RWPE1 (cell line): ENCODE results near the gene HDAC9.

ENCODE experiments used
- CTCF ChIA-PET: fragments of 350-600 bp; sonication (Branson Sonifier 250); formaldehyde crosslinking; extraction: SDS; loops from one replicate; lab custom pipeline; 2021; lab: Yijun Ruan, JAX
- POLR2A ChIA-PET: fragments of 400-600 bp; formaldehyde crosslinking; extraction: SDS; loops from one replicate; lab custom pipeline; 2020; ENCODE audit warnings: antibody characterized with exemption; ENCODE audit not compliant: low non-redundant PET; lab: Yijun Ruan, JAX
- DNase-seq: peaks from one replicate; pipeline ENCODE4 v3.0.0; 2012; ENCODE audit warnings: low spot score
- H3K27ac ChIP-seq: fragments of 450-650 bp; 2 replicates; pipeline ENCODE4 v1.5.1; 2017
- TF ChIP-seq, protein P1 (sequence below): fragments of 450-650 bp; conservative IDR thresholded peaks from 2 replicates; pipeline ENCODE4 v1.5.1; 2017; ENCODE audit warnings: low read depth, mild to moderate bottlenecking

Gene HDAC9

DNA sequence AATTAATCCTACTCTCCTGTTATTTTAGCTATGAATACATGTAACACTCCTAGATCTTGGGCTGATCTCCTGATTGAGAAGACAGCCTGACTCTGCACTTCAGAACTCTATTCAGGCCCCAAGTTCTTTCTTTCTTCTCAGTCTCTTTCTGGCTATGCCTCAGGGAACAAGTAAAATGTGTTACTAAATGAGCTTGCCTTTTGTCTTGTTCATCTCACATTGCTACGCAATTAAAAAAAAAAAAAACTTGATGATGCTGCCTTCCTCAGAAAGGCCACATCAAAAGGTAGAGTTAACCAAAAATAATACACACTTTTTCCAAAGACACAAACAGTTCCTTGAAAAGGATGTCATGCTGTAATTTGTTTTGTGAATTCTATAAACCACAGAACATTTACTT lies 363.8 kb downstream of the HDAC9 start:
- no peak overlapping the region for H3K27ac ChIP-seq
- TF ChIP-seq, protein P1, sequence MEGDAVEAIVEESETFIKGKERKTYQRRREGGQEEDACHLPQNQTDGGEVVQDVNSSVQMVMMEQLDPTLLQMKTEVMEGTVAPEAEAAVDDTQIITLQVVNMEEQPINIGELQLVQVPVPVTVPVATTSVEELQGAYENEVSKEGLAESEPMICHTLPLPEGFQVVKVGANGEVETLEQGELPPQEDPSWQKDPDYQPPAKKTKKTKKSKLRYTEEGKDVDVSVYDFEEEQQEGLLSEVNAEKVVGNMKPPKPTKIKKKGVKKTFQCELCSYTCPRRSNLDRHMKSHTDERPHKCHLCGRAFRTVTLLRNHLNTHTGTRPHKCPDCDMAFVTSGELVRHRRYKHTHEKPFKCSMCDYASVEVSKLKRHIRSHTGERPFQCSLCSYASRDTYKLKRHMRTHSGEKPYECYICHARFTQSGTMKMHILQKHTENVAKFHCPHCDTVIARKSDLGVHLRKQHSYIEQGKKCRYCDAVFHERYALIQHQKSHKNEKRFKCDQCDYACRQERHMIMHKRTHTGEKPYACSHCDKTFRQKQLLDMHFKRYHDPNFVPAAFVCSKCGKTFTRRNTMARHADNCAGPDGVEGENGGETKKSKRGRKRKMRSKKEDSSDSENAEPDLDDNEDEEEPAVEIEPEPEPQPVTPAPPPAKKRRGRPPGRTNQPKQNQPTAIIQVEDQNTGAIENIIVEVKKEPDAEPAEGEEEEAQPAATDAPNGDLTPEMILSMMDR: no peak
- DNase-seq: no peak
- POLR2A ChIA-PET: no interaction called here
- CTCF ChIA-PET: interaction anchor here (0.7 kb wide), 1 partner anchor 108 kb away, joined by 3 read pairs; no protein-coding TSS in a partner anchor

- POLR2A ChIA-PET: no interaction called here
- TF ChIP-seq, protein P1: no peak
- no peak overlapping the region for H3K27ac ChIP-seq
- CTCF ChIA-PET: no interaction called here
- DNase-seq: no peak
Observed at GRCh38 chr7:18860221-18860620, 364.7 kb downstream of the HDAC9 start.

GRCh38 chr7:18861514-18862118 lies 366.1 kb downstream of the HDAC9 start:
- POLR2A ChIA-PET: no interaction called here
- TF ChIP-seq, protein P1: no peak
- CTCF ChIA-PET: interaction anchor here (0.6 kb wide), 1 partner anchor 19 kb away, joined by 3 read pairs; no protein-coding TSS in a partner anchor
- DNase-seq: no peak
- no peak overlapping the region for H3K27ac ChIP-seq

- ChIA-PET POLR2A (no interaction called here), CTCF (interaction anchor here (0.6 kb wide), 1 partner anchor 186 kb away, joined by 3 read pairs; no protein-coding TSS in a partner anchor)
- TF ChIP-seq, protein P1: no peak
- DNase-seq: no peak
- no peak overlapping the region for H3K27ac ChIP-seq
Observed at GRCh38 chr7:18864967-18865366, 369.4 kb downstream of the HDAC9 start.

DNA sequence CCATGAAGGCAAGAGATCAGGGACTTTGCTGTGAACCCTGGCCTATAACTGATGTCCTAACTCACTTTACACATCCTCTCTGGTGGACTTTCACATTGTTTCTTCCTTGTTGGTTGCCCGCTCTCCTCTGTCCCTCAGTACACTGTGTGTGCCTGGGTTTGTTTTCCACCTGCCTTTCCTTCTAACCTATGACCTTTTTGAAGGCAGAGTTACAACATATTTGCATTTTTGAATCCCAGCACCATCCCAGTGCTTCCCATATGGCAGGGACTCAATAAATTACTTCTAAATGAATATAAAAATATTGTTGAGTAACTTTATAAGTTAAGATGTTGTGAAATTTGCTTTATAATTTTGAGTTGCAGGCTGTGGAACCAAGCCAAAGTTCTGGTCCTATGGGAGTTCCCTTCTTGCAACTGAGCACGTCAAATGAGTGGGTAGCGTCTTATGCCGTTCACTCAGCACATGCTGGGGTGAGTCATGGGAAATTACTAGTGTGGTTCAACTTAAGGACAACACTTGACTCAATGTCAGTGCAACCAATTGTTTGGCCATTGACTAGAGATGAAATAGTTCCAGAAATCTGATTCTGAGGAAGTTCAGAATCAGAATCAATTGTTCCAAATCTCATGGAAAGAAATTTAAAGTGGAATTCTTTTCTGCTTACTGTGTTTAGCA lies 370.9 kb downstream of the HDAC9 start:
- peak; percentile 96 for DNase-seq
- POLR2A ChIA-PET: no interaction called here
- H3K27ac ChIP-seq: no peak overlapping the region
- CTCF ChIA-PET: no interaction called here
- TF ChIP-seq, protein P1: no peak

DNA sequence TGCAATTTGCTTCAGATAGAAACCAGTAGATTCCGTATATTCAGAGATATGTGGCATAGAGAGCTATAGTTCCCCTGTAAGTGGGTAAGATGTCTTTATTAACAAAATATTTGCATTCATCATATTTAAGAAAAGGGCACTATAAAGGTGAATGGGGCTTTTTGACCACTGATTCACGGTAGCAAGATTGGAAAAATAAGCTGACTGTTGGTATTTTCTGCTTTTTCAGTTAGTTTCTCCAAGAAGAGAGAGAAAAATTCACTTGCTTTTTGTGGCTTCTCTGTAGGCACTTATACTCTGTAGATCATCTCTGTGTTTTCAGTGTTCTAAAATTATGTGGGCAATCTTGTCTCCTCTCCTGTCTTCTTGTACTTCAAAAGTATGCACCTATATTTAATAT lies 376.8 kb downstream of the HDAC9 start:
- TF ChIP-seq, protein P1: no peak
- POLR2A ChIA-PET: no interaction called here
- DNase-seq: no peak
- H3K27ac ChIP-seq: no peak overlapping the region
- CTCF ChIA-PET: no interaction called here
